GM12878 (cell line): ENCODE data around the gene COMMD10.

ENCODE experiments used
- CEBPB ChIP-seq, 2 experiments: fragments of 150-350 bp in 1 of 2; IDR thresholded peaks; 2 replicates each; pipeline ENCODE4 v1.6.1; 2012 to 2014; ENCODE audit warnings: low read depth in 2 of 2, low read length in 2 of 2, borderline replicate concordance in 1 of 2, inconsistent platforms in 1 of 2
- CTCF ChIP-seq, 3 experiments: IDR thresholded peaks in 2 of 3; conservative IDR thresholded peaks in 1 of 3; 2 replicates each; pipeline ENCODE4 v1.5.1; 2011; ENCODE audit warnings: low read depth in 3 of 3, low read length in 3 of 3, mild to moderate bottlenecking in 3 of 3, control low read depth in 2 of 3, moderate library complexity in 2 of 3, inconsistent platforms in 1 of 3, mixed read lengths in 1 of 3; ENCODE audit not compliant: control insufficient read depth in 2 of 3, insufficient read depth in 1 of 3; ENCODE audit errors: extremely low read depth in 1 of 3
- EP300 ChIP-seq, 2 experiments: fragments of 150-350 bp in 1 of 2; IDR thresholded peaks; 2 replicates each; pipeline ENCODE4 v1.6.1; 2011 to 2012; ENCODE audit warnings: low read depth in 2 of 2, low read length in 2 of 2, borderline replicate concordance in 1 of 2, improper control_type of control experiment in 1 of 2, inconsistent platforms in 1 of 2; ENCODE audit not compliant: control insufficient read depth in 1 of 2
- FOS ChIP-seq: IDR thresholded peaks from 3 replicates; pipeline ENCODE4 v1.6.1; 2011; ENCODE audit warnings: borderline replicate concordance; ENCODE audit not compliant: insufficient read length; ENCODE audit errors: extremely low read depth
- JUND ChIP-seq: IDR thresholded peaks from 2 replicates; pipeline ENCODE4 v1.6.1; 2012; ENCODE audit warnings: low read depth, mild to moderate bottlenecking, low read length, improper control_type of control experiment, moderate library complexity
- MTA2 ChIP-seq: fragments of 450-650 bp; IDR thresholded peaks from 2 replicates; pipeline ENCODE4 v1.6.1; 2016; ENCODE audit warnings: low read depth, mild to moderate bottlenecking, moderate library complexity
- SIX5 ChIP-seq: IDR thresholded peaks from 2 replicates; pipeline ENCODE4 v1.6.1; 2011; ENCODE audit warnings: mild to moderate bottlenecking, low read depth, low read length, moderate library complexity; ENCODE audit not compliant: severe bottlenecking
- SP1 ChIP-seq: IDR thresholded peaks from one replicate; pipeline ENCODE4 v1.6.1; 2011; ENCODE audit warnings: low read depth, low read length

- TF ChIP-seq SIX5: no peak
- TF ChIP-seq EP300 (IDR thresholded peaks at IDR 0.05; ENCODE audit: borderline replicate concordance in 1 of 2, control insufficient read depth in 1 of 2, low read depth in 2 of 2, low read length in 2 of 2): no peak
- TF ChIP-seq JUND: no peak
- TF ChIP-seq CEBPB (IDR thresholded peaks at IDR 0.05; ENCODE audit: borderline replicate concordance in 1 of 2, low read depth in 2 of 2, low read length in 2 of 2): no peak
- no peak for TF ChIP-seq MTA2
- TF ChIP-seq FOS: no peak
- no peak for TF ChIP-seq SP1
- TF ChIP-seq CTCF (IDR thresholded peaks at IDR 0.05 in 2 of 3, conservative IDR thresholded peaks at IDR 0.05 in 1 of 3; ENCODE audit: control insufficient read depth in 2 of 3, extremely low read depth in 1 of 3, insufficient read depth in 1 of 3, low read depth in 3 of 3, low read length in 3 of 3): no peak
Measured at GRCh38 chr5:116216246-116216645, 131.4 kb downstream of the COMMD10 start.
